ENCODE results near the gene COLGALT1. TPM values are rescaled to one million over a fixed set of nuclear protein-coding genes. Genes with fewer than 3 reads are reported as not detected.
A peak's percentile ranks its signal among the peaks of the same experiment; 100 is the strongest.

Gene COLGALT1
- total and polyA plus RNA-seq, 2 experiments from 2014 or later, result 18.2 to 63.4 TPM

- TF ChIP-seq CTCF (conservative IDR thresholded peaks at IDR 0.05; ENCODE audit: low read depth in 2 of 2), result peak in 1 of 2 experiments; percentile 53; a peak in 2 of 4 replicates
Measured at GRCh38 chr19:17606590-17607185, 51.2 kb downstream of the COLGALT1 start (continued).

- H3K4me1 ChIP-seq (ENCODE audit: insufficient read depth), result no peaks in the 10 kb centered on the region; the same call in 1 of the 2 replicates
- H3K27ac ChIP-seq (ENCODE audit: low read depth), result no peak overlapping the region
- Mint-ChIP-seq H3K4me1 (peaks cover 6% of the 10 kb centered on the region), H3K9me3 (peaks cover 3% of the 10 kb centered on the region; the same call in 2 of the 3 replicates), H3K27ac (no peak overlapping the region), H3K4me3 (no peak overlapping the region), H3K36me3 (ENCODE audit: low read depth) (peaks cover 30% of the 10 kb centered on the region), H3K27me3 (ENCODE audit: insufficient read depth, low read depth, poor library complexity) (peaks cover 19% of the 10 kb centered on the region)
- H3K4me2 ChIP-seq, result no peak overlapping the region
- no peak overlapping the region for H3K4me3 ChIP-seq
- DNase-seq (ENCODE audit: low spot score), result no peak
- H3K27me3 ChIP-seq (ENCODE audit: insufficient read depth), result no peaks in the 10 kb centered on the region
- H3K36me3 ChIP-seq (ENCODE audit: insufficient read depth), result no peaks in the 10 kb centered on the region; the same call in 1 of the 2 replicates
- H2AFZ ChIP-seq, result no peak overlapping the region
- ATAC-seq, result no peak
- peaks cover 11% of the 10 kb centered on the region for H3F3A ChIP-seq (replicated peaks; ENCODE audit: low read depth)
- H4K20me1 ChIP-seq (replicated peaks; ENCODE audit: insufficient read depth), result no peaks in the 10 kb centered on the region
- no peaks in the 10 kb centered on the region for H3K79me2 ChIP-seq (replicated peaks; ENCODE audit: insufficient read depth)
- no peaks in the 10 kb centered on the region for H3K9me2 ChIP-seq (ENCODE audit: insufficient read depth)
- TF ChIP-seq ETS1 (IDR thresholded peaks at IDR 0.05) (no peak), ZNF462 (CRISPR knock-in tag; IDR thresholded peaks at IDR 0.05) (no peak), CREB1 (CRISPR knock-in tag; IDR thresholded peaks at IDR 0.05; ENCODE audit: low read depth) (no peak), POLR2AphosphoS5 (IDR thresholded peaks at IDR 0.05; ENCODE audit: low read depth) (no peak), ZNF331 (CRISPR knock-in tag; IDR thresholded peaks at IDR 0.05; ENCODE audit: low read depth) (no peak), ZNF114 (CRISPR knock-in tag; IDR thresholded peaks at IDR 0.05) (no peak), EZH2phosphoT487 (IDR thresholded peaks at IDR 0.05; ENCODE audit: unreplicated experiment) (no peak), JUNB (IDR thresholded peaks at IDR 0.05; ENCODE audit: unreplicated experiment) (no peak), CTCF (conservative IDR thresholded peaks at IDR 0.05; ENCODE audit: low read depth in 2 of 2) (no peak)
Measured at GRCh38 chr19:17607936-17608335, 52.5 kb downstream of the COLGALT1 start.
